Natural killer cell (primary cell): ENCODE results near the gene B4GALT2. TPM values are rescaled to one million over a fixed set of nuclear protein-coding genes. Genes with fewer than 3 reads are reported as not detected.

Source experiments
- ATAC-seq, 3 donors: fragments of 150-1000 bp in 2 of 3; fragments of 200-7000 bp in 1 of 3; cut with Tn5 transposase; 1 replicate in 1 of 3; 2 replicates in 2 of 3; pipeline ENCODE4 v1.10.0; 2021; ENCODE audit warnings: mild to moderate bottlenecking in 2 of 3, moderate library complexity in 2 of 3
- DNase-seq, 2 donors: peaks; one replicate each; pipeline versions ENCODE4 v3.0.0 to v3.0.0-alpha.2; 2013 to 2021; ENCODE audit warnings: mixed read lengths in 1 of 2
- H3K27ac ChIP-seq: one replicate; pipeline ENCODE4 v1.5.1; 2013; ENCODE audit warnings: mild to moderate bottlenecking, low read length
- H3K27me3 ChIP-seq: one replicate; pipeline ENCODE4 v1.6.1; 2013; ENCODE audit warnings: low read length; ENCODE audit not compliant: control insufficient read depth, insufficient read depth
- H3K36me3 ChIP-seq: one replicate; pipeline ENCODE4 v1.6.1; 2013; ENCODE audit warnings: low read length; ENCODE audit not compliant: control insufficient read depth, insufficient read depth
- H3K4me1 ChIP-seq: one replicate; pipeline ENCODE4 v1.6.1; 2013; ENCODE audit warnings: low read length; ENCODE audit not compliant: control insufficient read depth, insufficient read depth
- H3K4me3 ChIP-seq: one replicate; pipeline ENCODE4 v1.5.1; 2013; ENCODE audit warnings: low read length
- H3K9me3 ChIP-seq: one replicate; pipeline ENCODE4 v1.6.1; 2013; ENCODE audit warnings: low read length; ENCODE audit not compliant: control insufficient read depth, insufficient read depth
- H3K27ac Mint-ChIP-seq, 2 donors: one replicate each; pipeline ENCODE4 v1.8.0; 2022; ENCODE audit warnings: mild to moderate bottlenecking in 2 of 2, mixed read lengths in 2 of 2, moderate library complexity in 1 of 2
- H3K27me3 Mint-ChIP-seq, 2 donors: one replicate each; pipeline ENCODE4 v1.8.0; 2022; ENCODE audit warnings: low read depth in 2 of 2, mixed read lengths in 2 of 2
- H3K36me3 Mint-ChIP-seq: one replicate; pipeline ENCODE4 v1.8.0; 2022; ENCODE audit warnings: mixed read lengths
- H3K4me1 Mint-ChIP-seq, 2 donors: one replicate each; pipeline ENCODE4 v1.8.0; 2022; ENCODE audit warnings: mixed read lengths in 2 of 2
- H3K4me3 Mint-ChIP-seq: one replicate; pipeline ENCODE4 v1.8.0; 2022; ENCODE audit warnings: mild to moderate bottlenecking, moderate library complexity, mixed read lengths
- H3K9me3 Mint-ChIP-seq, 2 donors: one replicate each; pipeline ENCODE4 v1.8.0; 2022; ENCODE audit warnings: mixed read lengths in 2 of 2
- WGBS: methylation state at CpG from one replicate; pipeline ENCODE4 v1.1.7; 2013; ENCODE audit warnings: missing lambda C conversion rate; ENCODE audit not compliant: insufficient coverage; 5-methylcytosine and 5-hydroxymethylcytosine counted together
- intact Hi-C: fragments of 100-400 bp; cut with micrococcal nuclease; formaldehyde crosslinking; loops from one replicate; pipeline ENCODE4 v1.14.2; 2022
- total RNA-seq, 4 donors: library from RNA; stranded (reverse); fragments of 120-200 nt in 1 of 4; gene quantifications; one replicate each; pipeline versions ENCODE4 v1.2.3 to v1.2.4, GENCODE V29; 2013 to 2022
- TF ChIP-seq, protein P1 (sequence below): fragments of 200-600 bp; IDR thresholded peaks from one replicate; pipeline ENCODE4 v1.8.0; 2022; ENCODE audit warnings: antibody characterized with exemption

Gene B4GALT2
- total RNA-seq, 3 donors from 2014 or later (not counting 1 experiment from before 2014, with no cell fraction given), result 1.5 to 5.5 (median 2.2) TPM

DNA sequence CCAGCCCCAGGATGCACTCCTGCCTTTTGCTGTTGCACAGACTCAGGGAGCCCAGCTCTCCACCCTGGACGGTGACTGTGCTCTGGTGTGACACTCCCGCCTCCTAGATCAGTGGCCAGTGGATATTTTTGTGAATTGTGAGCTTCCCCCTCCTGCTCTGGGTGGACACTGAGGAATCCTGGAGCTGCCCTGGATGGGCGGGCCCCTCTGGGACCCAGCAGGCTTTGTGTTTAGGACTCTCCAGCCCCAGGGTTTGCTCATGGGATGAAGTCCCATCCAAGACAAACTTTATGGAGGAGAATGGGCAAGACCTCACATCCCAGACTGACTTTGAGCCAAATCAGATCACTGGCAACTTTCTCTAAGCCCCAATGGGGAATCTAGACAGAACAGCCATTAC lies 36.2 kb downstream of the B4GALT2 start:
- Histone ChIP-seq H3K27me3 (no peaks in the 10 kb centered on the region), H3K4me1 (no peaks in the 10 kb centered on the region), H3K36me3 (no peaks in the 10 kb centered on the region), H3K27ac (no peak overlapping the region), H3K4me3 (no peak overlapping the region), H3K9me3 (no peaks in the 10 kb centered on the region)
- DNase-seq (no peak), ATAC-seq (no peak)
- H3K9me3 Mint-ChIP-seq, result no peaks in the 10 kb centered on the region
- H3K27me3 Mint-ChIP-seq, result peaks cover 0 to 7% of the 10 kb centered on the region in 2 donors
- WGBS, result 96% methylated on average over 3 of the region's 3 CpGs
- no peaks in the 10 kb centered on the region for H3K4me1 Mint-ChIP-seq
- no peaks in the 10 kb centered on the region for H3K36me3 Mint-ChIP-seq
- H3K4me3 Mint-ChIP-seq, result no peak overlapping the region
- TF ChIP-seq, protein P1, sequence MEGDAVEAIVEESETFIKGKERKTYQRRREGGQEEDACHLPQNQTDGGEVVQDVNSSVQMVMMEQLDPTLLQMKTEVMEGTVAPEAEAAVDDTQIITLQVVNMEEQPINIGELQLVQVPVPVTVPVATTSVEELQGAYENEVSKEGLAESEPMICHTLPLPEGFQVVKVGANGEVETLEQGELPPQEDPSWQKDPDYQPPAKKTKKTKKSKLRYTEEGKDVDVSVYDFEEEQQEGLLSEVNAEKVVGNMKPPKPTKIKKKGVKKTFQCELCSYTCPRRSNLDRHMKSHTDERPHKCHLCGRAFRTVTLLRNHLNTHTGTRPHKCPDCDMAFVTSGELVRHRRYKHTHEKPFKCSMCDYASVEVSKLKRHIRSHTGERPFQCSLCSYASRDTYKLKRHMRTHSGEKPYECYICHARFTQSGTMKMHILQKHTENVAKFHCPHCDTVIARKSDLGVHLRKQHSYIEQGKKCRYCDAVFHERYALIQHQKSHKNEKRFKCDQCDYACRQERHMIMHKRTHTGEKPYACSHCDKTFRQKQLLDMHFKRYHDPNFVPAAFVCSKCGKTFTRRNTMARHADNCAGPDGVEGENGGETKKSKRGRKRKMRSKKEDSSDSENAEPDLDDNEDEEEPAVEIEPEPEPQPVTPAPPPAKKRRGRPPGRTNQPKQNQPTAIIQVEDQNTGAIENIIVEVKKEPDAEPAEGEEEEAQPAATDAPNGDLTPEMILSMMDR, result no peak
- H3K27ac Mint-ChIP-seq, result no peak overlapping the region
- intact Hi-C loops, result no loop called here

DNA sequence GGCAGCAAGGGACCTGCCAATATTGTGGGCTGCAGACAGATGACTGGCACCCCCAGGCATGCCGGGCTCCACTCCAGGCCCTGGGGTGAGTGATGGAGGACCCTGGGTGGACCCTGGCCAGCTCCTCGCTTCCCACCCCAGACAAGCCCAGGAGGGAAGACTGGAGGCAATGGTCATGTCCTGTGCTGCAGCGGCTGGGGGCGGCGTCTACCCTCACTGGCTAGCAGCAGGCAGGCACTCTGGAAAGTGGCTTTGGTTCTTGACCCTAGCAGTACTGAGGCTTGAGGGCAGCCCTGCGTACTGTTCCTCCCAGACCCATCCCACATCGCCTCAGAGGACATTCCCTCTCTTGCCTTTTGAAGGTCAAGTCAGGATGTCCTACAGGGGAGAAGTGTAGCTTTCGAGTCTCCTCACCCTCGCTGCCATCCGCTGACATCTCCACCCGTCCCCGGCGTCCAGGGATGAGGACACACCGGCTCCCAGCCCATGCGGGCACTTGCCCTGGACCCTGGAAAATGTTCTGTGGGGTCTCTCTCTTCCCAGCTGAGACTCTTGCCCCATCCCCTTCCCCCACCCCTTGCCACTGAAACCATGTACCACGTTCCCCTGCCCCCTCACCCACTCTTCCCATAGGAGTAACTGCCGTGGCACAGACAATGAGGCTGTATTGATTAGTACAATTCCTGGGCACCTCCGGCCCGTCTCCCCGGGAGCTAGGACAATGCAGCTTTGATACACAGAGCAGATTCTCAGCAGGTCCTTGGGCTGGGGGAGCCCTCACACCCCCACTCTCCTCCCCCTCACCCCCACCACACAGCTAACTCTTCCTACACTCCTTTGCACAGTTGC lies 37.3 kb downstream of the B4GALT2 start:
- Mint-ChIP-seq H3K4me1 (no peaks in the 10 kb centered on the region), H3K27me3 (peaks cover 0 to 7% of the 10 kb centered on the region in 2 donors), H3K36me3 (no peaks in the 10 kb centered on the region), H3K9me3 (no peaks in the 10 kb centered on the region), H3K27ac (no peak overlapping the region), H3K4me3 (no peak overlapping the region)
- WGBS, result 93% methylated on average over 20 of the region's 20 CpGs
- Histone ChIP-seq H3K27ac (no peak overlapping the region), H3K9me3 (no peaks in the 10 kb centered on the region), H3K4me1 (no peaks in the 10 kb centered on the region), H3K4me3 (no peak overlapping the region), H3K27me3 (no peaks in the 10 kb centered on the region), H3K36me3 (no peaks in the 10 kb centered on the region)
- no peak for DNase-seq
- no peak for ATAC-seq
- TF ChIP-seq, protein P1, result no peak
- intact Hi-C loops, result no loop called here

DNA sequence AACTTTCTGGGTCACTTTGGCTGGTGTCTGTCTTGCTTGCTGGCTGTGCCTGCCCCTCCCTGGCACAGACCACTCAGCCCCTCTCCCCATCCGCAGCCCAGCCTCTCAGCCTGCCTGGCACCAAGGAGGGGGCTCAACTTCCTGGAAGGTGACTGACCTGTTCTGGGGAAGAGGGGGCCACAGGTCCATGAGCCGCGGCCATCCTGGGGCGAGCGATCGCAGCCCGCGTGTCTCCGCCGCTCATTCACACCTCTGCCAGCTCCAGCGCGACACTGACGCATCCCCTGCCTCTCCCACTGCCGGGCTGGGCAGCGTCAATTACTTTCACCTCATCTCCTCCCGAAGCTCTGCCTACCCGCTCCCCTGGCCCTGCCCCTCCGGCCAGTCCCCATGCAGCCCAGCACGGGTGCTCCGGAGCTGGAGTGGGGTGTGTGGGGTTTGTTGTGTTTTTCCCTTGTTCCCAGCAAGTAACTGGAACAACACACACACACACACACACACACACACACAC lies 37.9 kb downstream of the B4GALT2 start:
- no peak for ATAC-seq
- H3K9me3 ChIP-seq, result no peaks in the 10 kb centered on the region
- H3K9me3 Mint-ChIP-seq, result no peaks in the 10 kb centered on the region
- no peak overlapping the region for H3K27ac ChIP-seq
- no peaks in the 10 kb centered on the region for H3K4me1 Mint-ChIP-seq
- H3K36me3 ChIP-seq, result no peaks in the 10 kb centered on the region
- intact Hi-C loops, result no loop called here
- 97% methylated on average over 18 of the region's 20 CpGs for WGBS
- no peaks in the 10 kb centered on the region for H3K4me1 ChIP-seq
- TF ChIP-seq, protein P1, result no peak
- DNase-seq, result no peak
- no peak overlapping the region for H3K4me3 ChIP-seq
- no peak overlapping the region for H3K27ac Mint-ChIP-seq
- H3K27me3 ChIP-seq, result no peaks in the 10 kb centered on the region
- H3K27me3 Mint-ChIP-seq, result peaks cover 0 to 7% of the 10 kb centered on the region in 2 donors
- no peak overlapping the region for H3K4me3 Mint-ChIP-seq
- no peaks in the 10 kb centered on the region for H3K36me3 Mint-ChIP-seq
